ENCODE results near the gene INPP4B.

- TF ChIP-seq EZH2 (IDR thresholded peaks at IDR 0.05; ENCODE audit: borderline replicate concordance, low read length), result no peak
- TF ChIP-seq, protein P1, sequence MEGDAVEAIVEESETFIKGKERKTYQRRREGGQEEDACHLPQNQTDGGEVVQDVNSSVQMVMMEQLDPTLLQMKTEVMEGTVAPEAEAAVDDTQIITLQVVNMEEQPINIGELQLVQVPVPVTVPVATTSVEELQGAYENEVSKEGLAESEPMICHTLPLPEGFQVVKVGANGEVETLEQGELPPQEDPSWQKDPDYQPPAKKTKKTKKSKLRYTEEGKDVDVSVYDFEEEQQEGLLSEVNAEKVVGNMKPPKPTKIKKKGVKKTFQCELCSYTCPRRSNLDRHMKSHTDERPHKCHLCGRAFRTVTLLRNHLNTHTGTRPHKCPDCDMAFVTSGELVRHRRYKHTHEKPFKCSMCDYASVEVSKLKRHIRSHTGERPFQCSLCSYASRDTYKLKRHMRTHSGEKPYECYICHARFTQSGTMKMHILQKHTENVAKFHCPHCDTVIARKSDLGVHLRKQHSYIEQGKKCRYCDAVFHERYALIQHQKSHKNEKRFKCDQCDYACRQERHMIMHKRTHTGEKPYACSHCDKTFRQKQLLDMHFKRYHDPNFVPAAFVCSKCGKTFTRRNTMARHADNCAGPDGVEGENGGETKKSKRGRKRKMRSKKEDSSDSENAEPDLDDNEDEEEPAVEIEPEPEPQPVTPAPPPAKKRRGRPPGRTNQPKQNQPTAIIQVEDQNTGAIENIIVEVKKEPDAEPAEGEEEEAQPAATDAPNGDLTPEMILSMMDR (IDR thresholded peaks at IDR 0.05; ENCODE audit: low read length), result no peak
Observed at GRCh38 chr4:142856576-142856975, 10.5 kb upstream of the INPP4B start.
